Cardiac fibroblast (primary cell): ENCODE results near the gene COL8A1.

ENCODE experiments used
- DNase-seq, 2 donors: peaks; one replicate each; pipeline versions ENCODE4 v3.0.0 to v3.0.0-alpha.2; 2010; ENCODE audit warnings: low read depth in 2 of 2
- H3K4me3 ChIP-seq, 2 donors: replicated peaks in 1 of 2; 1 replicate in 1 of 2; 2 replicates in 1 of 2; pipeline ENCODE4 v1.5.1; 2011; ENCODE audit warnings: low read depth in 2 of 2, low read length in 2 of 2, mild to moderate bottlenecking in 2 of 2, moderate library complexity in 1 of 2
- TF ChIP-seq, protein P1 (sequence below): IDR thresholded peaks from one replicate; pipeline ENCODE4 v1.5.1; 2011; ENCODE audit warnings: low read depth, mild to moderate bottlenecking, low read length, inconsistent platforms

Gene COL8A1

DNA sequence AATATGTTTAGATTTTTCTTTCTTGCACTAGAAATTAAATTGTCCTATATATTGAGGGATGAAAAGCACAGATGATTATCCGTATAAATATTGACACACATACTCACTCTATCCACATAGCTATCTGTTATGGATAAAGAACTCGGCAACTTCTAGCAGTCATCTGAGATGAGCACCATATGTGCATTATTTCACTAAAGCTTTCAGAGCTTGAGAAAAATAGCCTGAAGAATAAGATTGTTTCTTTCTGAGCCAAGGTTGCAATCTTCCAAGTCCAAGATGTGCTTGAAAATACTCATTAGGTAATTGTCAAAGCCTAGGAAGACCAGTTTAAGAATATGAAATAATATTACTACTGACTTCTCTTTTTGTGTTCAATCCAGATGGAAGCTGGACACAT lies 40.5 kb downstream of the COL8A1 start:
- no peak for DNase-seq
- TF ChIP-seq, protein P1, sequence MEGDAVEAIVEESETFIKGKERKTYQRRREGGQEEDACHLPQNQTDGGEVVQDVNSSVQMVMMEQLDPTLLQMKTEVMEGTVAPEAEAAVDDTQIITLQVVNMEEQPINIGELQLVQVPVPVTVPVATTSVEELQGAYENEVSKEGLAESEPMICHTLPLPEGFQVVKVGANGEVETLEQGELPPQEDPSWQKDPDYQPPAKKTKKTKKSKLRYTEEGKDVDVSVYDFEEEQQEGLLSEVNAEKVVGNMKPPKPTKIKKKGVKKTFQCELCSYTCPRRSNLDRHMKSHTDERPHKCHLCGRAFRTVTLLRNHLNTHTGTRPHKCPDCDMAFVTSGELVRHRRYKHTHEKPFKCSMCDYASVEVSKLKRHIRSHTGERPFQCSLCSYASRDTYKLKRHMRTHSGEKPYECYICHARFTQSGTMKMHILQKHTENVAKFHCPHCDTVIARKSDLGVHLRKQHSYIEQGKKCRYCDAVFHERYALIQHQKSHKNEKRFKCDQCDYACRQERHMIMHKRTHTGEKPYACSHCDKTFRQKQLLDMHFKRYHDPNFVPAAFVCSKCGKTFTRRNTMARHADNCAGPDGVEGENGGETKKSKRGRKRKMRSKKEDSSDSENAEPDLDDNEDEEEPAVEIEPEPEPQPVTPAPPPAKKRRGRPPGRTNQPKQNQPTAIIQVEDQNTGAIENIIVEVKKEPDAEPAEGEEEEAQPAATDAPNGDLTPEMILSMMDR: no peak
- no peak overlapping the region for H3K4me3 ChIP-seq

DNA sequence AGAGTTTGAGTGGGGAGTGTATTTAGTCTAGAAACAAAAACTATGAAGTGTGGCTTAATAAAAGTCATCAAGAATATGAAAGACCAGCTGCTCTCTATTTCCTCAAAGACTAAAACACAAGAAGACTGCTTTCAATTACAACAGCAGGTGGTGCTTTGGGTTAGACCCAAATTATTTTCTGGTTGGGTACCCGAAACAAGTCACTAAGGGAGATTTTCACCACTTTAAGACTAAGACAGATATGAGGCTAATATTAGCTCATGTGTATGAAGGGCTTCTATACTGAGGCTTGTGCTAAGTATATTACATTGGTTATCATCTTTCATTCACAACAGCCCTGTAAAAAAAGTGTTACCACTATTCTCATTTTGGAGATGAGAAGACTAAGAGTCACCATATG lies 43.1 kb downstream of the COL8A1 start:
- DNase-seq: no peak
- no peak overlapping the region for H3K4me3 ChIP-seq
- TF ChIP-seq, protein P1: no peak

DNA sequence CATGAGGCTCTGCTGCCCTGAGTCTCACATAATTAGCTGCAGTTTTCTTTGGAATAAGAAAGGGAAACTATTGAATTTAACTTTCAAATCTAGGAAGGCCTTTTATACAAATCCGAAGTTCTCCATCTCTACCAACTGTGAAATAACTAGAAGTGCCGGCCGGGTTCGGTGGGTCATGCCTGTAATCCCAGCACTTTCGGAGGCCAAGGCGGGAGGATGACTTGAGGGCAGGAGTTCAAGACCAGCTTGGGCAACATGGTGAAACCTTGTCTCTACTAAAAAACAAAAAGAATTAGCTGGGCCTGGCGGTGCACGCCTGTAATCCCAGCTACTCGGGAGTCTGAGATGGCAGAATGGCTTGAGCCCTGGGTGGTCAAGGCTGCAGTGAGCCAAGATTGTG lies 43.6 kb downstream of the COL8A1 start:
- no peak for DNase-seq
- TF ChIP-seq, protein P1: no peak
- H3K4me3 ChIP-seq: no peak overlapping the region

DNA sequence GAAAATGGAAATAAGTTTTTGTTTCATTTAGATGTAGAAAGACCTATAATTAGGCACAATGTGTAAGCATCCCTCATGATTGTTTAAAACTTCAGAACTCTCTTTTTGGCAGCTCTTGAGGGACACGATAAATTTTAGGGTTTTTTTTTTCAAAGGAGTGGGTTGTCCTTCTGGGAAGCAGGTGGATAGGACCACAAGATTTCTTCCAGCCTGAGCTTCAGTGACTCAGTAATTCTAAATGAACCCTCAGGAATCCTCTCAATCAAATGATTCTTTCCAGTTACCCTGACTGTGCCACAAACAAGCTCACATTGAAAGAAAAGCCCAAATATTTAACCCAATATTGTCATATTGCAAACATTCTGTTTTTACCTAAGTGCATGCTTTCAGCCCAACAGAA lies 45.1 kb downstream of the COL8A1 start:
- DNase-seq: no peak
- TF ChIP-seq, protein P1: no peak
- no peak overlapping the region for H3K4me3 ChIP-seq

DNA sequence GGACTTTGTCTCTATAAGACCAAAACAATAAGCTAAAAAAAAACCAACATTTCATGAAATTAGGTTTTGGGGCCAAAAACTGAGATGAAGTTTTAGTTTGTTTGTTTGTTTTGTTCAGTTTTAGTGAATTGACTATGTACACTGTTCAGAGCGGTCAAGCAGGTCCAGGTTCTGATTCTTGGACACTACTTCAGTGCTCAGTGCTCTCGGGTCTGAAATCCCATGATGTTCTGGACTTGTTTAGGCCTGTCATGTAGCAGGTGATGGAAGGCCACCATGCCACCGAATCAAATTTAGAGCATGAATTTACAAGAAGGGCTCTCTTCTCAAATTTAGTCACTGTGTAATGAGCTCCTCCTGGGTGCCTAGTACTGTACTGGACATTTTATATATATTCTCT lies 45.5 kb downstream of the COL8A1 start:
- no peak for DNase-seq
- TF ChIP-seq, protein P1: no peak
- no peak overlapping the region for H3K4me3 ChIP-seq

DNA sequence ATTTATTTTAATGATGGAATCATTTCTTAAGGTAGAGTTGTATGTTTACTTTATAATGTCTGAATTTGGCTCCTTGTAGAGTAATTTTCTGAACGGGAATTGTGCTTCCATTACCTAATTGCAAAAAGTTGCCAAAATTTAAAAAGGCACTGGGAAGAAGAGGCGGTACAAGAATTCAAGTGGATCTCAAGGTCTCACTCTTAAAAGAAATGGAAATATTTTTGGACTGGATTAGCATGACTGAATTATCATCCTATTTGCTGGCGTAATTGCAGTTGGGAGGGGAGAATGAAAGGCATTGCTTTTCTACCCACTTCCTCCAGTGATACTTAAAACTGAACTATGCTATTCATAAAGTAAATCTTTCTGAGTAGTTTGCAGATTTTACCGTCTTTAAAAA lies 46.2 kb downstream of the COL8A1 start:
- TF ChIP-seq, protein P1: no peak
- DNase-seq: no peak
- no peak overlapping the region for H3K4me3 ChIP-seq

DNA sequence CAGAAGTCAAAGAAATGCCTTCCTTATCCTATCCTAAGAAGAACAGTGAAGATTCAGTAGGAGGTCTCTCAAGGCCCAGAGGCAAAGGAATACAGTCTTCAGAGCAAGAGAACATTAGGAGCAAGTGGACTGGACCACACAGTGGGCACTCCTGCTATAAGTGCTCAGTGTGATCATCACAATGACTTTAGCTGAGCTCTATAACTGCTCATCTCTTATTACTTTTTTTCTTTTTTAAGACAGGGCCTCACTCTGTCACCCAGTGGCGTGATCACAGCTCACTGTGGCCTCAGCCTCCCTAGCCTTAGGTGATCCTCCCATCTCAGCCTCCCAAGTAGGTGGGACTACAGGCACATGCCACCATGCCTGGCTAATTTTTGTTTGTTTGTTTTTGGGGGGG lies 48.1 kb downstream of the COL8A1 start:
- DNase-seq: no peak
- no peak overlapping the region for H3K4me3 ChIP-seq
- TF ChIP-seq, protein P1: no peak
